DND-41 (cell line): ENCODE results near the gene SYCE3.

Experiments
- CTCF ChIP-seq: IDR thresholded peaks from 2 replicates; pipeline ENCODE4 v1.5.1; 2012; ENCODE audit warnings: borderline replicate concordance, low read length, moderate library complexity, mild to moderate bottlenecking; ENCODE audit not compliant: poor library complexity, severe bottlenecking; ENCODE audit errors: extremely low read depth
- EZH2 ChIP-seq: IDR thresholded peaks from 3 replicates; pipeline ENCODE4 v1.6.1; 2012; ENCODE audit warnings: borderline replicate concordance, low read depth, mild to moderate bottlenecking, moderate library complexity, low read length, inconsistent platforms; ENCODE audit not compliant: severe bottlenecking

- TF ChIP-seq CTCF, result no peak
- no peak for TF ChIP-seq EZH2
Measured at GRCh38 chr22:50523806-50524675, 38.7 kb downstream of the SYCE3 start.
